Measurements from ENCODE around the gene AARSD1.

DNA sequence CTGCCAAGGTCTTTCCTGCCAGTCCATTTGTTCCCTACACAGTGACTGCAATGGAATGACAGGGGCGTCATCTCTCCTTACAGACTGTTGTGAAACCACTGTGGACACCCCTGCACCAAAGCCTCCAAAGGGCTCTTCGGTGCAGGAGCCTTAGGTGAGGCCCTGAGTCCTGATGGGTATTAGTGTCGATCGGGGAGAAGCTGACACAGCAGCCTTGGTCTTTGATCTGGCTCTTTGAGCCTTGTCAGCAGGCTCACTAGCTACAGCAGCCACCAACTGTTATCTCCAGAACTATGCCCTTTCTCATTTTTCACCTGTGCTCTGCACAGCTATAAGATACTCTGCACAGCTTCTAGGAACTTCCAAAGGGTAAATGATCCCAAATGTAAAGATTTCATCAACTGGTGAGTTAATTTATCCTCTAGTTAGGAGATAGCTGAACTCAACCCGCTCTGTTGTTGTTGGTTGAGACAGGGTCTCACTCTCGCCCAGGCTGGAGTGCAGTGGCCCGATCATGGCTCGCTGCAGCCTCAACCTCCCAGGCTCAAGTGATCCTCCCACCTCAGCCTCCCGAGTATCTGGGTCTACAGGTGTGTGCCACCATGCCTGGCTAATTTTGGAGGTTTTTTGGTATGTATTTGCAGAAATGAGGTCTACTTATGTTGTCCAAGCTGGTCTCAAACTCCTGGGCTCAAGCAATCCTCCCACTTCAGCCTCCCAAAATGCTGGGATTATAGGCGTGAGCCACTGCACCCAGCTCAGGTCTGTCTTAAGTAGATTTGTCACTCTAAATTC, 44.0 kb downstream of the AARSD1 start:
- TF ChIP-seq, protein P1, sequence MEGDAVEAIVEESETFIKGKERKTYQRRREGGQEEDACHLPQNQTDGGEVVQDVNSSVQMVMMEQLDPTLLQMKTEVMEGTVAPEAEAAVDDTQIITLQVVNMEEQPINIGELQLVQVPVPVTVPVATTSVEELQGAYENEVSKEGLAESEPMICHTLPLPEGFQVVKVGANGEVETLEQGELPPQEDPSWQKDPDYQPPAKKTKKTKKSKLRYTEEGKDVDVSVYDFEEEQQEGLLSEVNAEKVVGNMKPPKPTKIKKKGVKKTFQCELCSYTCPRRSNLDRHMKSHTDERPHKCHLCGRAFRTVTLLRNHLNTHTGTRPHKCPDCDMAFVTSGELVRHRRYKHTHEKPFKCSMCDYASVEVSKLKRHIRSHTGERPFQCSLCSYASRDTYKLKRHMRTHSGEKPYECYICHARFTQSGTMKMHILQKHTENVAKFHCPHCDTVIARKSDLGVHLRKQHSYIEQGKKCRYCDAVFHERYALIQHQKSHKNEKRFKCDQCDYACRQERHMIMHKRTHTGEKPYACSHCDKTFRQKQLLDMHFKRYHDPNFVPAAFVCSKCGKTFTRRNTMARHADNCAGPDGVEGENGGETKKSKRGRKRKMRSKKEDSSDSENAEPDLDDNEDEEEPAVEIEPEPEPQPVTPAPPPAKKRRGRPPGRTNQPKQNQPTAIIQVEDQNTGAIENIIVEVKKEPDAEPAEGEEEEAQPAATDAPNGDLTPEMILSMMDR (conservative IDR thresholded peaks at IDR 0.05): no peak
- TF ChIP-seq ZFX (IDR thresholded peaks at IDR 0.05): no peak

Measured in C4-2B (cell line).